Activated CD4-positive, CD25-positive, alpha-beta regulatory T cell treated with anti-CD3 and anti-CD28 coated beads, Interleukin-2, amount 50 U/mL, for 72 hours (primary cell): ENCODE data around the gene H2BK1.

Experiments
- DNase-seq: peaks from one replicate; pipeline ENCODE4 v3.0.0; 2021

The H2BK1 gene

GRCh38 chr7:151198945-151199848 is 11.1 kb downstream of the H2BK1 start:
- DNase-seq, result no peak

- DNase-seq, result no peak
Measured at GRCh38 chr7:151197932-151198331, 12.4 kb downstream of the H2BK1 start.

DNA sequence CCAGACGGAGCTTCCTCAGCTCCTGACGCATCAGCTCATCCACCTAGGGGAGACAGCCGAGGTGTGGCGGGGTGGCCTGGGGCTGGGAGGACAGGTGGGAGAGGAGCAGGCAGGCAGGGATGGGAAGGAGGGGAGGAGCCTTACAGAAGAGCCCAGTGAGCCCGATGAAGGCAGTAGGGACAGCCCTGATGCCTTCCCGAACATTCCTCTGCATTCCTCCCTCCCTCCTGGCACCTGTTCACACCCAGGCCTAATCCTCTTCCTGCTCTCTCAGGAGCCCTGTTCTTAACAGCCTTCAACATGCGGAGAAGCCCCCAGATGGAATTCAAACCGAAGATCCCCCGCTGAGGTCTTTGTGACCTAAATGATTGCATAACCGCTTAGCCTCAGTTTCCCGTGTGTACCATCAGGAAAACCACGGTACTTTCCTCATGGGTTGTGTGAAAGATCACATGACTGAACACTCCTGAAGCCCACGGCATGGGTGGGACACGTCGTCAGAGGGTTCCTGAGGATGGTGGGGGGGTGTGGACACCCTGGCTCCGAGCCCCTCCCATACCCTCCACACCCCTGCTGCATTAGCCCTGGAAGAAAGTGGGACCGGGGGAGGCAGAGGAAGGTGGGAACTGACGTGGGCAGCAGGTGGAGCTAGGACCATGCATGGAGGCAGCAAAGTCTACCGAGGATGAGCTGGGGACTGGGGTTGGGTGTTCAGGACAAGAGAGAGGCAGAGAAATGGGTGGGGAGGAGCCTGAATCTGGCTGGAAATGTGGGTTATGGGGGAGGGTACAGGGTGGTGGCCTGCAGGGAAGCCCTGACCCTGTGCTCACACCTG is 14.5 kb downstream of the H2BK1 start:
- no peak for DNase-seq

GRCh38 chr7:151194188-151194587 is 16.1 kb downstream of the H2BK1 start:
- DNase-seq, result no peak

GRCh38 chr7:151193203-151193978 is 16.9 kb downstream of the H2BK1 start:
- no peak for DNase-seq

- DNase-seq, result no peak
Measured at GRCh38 chr7:151192002-151192539, 18.2 kb downstream of the H2BK1 start.

DNA sequence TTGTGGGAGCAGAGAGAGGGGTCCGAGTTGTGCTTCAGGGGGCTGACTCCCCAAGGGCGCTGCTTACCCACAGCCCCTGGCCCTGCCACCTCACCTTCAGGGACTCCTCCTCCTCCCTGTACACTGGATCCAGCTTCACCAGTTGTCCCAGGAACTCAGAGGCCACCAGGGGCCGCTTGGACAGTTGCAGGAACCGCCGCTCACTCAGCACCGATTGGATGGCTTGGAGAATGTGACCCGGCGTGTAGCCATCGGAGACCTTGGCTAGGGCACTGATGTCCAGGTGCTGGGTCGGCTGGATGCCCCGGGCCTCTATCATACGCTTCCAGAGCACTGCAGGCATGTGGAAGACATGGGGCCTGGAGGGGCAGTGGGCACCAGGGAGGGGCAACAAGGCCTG is 18.7 kb downstream of the H2BK1 start:
- DNase-seq, result no peak

DNA sequence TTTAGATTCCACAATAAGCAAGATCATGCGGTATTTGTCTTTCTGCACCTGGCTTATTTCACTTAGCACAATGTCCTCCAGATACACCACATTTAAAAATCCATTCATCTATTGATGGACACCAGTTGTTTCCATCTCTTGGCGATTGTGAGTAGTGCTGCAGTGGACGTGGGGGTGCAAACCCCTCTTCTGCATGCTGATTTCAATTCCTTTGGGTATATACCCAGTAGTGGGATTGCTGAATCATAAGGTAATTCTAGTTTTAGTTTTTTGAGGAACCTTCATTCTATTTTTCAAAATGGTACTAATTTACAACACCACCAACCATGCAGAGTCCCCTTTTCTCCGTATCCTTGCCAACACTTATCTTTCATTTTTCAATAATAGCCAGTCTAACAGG is 21.2 kb downstream of the H2BK1 start:
- DNase-seq, result no peak

- DNase-seq, result no peak
Measured at GRCh38 chr7:151188252-151188542, 22.1 kb downstream of the H2BK1 start.

DNA sequence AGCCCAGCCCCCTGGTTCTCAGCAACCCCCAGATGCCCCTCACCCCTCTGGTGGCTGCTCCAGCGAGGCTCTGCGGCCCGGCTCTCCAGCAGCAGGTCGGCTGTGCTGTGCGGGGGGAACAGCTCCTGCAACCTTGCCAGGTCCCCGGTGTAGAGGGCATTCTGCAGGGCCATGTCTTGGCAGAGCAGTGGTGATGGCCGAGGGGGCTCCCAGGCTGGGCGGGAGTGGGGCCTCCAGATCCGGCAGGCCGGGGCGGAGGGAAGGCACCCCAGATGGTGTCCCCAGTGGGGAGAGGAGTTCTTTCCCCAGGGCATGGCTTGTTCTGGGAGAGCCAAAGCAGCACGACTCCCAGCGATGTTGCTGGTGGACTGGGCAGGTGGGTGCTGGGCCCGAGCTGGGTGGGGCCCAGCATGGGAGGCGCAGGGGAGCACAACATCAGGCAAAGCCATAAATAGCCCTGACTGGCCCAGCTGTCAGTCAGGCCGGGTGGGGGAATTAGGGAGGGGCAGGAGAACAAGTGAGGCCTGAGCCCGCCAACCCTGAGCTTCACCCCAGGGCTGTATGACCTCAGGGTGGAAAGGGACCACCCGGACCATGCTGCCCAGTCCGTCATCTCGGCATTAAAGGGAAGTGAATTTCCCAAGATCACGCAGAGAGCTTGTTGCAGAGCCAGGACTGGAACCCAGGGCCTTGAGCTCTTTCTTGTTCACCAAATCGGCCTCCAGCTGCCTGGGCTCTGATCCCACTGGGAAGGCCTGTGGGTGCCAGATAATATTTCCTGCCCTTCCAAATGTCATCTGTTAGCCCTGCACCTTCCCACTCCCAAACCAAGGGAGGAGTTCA is 22.7 kb downstream of the H2BK1 start:
- no peak for DNase-seq

DNA sequence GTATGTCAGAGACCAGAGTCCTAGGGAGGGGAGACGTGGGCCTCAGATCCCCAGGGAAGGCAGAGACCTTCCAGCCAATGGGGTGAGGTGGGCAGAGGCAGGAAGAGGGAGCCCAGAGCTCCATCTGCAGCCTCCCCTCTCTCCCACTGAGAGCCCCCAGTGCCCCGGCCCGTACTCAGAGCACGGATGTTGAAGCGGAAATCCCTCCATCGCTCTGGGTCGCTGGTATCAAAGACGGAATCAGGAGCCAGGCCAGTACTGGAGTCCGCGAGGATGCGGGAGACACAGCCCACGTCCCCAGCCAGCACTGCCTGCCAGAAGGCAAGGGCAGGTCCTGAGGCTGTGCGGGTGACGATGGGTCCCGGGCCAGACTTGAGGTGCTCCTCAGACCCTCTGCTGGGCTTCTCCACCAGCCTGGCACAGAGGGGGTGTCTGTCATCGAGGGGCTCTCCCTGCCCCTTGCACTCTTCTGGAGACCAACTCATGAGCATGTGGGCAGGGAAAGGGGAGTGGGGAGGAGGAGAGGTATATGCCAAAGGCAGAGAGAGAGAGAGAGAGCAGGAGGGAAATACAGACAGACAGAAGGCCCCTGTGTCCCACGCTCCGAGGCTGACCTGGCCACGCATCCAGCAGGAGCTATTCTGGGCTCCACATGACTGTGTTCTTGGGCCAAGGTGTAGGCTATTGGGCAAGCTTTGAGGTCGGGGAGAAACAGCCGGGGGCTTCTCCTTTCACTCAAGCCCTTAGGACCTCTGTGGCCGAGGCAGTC is 23.5 kb downstream of the H2BK1 start, which contains the start of gene ASB10:
ASB10 (minus strand) TSS at position 611 of the 769 bp plus-strand sequence; CDS start at position 491, 120 bp downstream.
- DNase-seq, result no peak

- no peak for DNase-seq
Measured at GRCh38 chr7:151185762-151186639, 24.3 kb downstream of the H2BK1 start.

DNA sequence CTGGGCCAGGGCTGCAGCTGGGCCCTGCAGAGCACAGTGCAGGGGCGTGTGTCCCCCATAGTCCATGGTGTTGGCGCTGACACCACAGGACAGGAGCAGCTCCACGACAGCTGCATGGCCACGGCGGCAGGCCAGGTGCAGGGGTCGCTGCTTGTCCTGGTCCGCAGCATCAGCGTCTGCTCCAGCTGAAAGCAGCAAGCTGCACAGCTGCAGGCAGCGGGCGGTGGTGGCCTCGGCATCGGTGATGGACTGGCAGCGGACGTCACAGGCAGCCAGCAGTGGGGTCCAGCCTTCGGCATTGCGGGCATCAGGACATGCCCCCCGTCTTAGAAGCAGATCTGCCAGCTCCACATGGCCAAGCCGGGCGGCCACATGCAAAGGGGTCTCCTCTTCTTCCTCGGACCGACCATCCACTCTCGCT is 29.3 kb downstream of the H2BK1 start:
- DNase-seq, result no peak

GRCh38 chr7:151179946-151180345 is 30.3 kb downstream of the H2BK1 start:
- no peak for DNase-seq

DNA sequence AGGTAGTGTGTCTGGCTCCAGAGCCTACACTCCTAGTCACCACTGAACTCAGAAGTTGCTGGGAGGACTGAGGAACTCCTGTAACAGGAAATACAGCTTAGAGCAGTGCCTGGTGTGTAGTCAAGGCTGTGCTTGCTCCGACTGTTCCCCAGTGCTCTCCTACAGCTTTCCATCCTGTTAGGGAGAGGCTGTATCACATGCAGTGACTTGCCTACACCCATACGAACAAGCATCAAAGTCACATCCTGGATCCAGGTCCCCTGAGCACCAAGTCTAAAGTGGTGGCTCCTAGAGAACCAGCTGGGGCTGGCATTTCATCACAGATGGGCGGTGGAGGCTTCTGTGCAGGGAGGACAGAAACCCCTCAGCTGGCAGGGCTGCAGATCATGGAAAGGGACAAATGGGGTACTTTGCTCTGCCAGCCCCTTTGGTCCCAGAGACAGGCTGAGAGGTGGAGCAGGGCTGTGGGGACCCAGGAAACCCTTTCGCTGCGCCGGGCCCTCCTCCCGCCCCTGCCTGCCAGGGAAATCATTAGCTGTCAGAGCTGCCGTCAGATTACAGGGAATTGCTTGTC is 30.9 kb downstream of the H2BK1 start:
- no peak for DNase-seq

DNA sequence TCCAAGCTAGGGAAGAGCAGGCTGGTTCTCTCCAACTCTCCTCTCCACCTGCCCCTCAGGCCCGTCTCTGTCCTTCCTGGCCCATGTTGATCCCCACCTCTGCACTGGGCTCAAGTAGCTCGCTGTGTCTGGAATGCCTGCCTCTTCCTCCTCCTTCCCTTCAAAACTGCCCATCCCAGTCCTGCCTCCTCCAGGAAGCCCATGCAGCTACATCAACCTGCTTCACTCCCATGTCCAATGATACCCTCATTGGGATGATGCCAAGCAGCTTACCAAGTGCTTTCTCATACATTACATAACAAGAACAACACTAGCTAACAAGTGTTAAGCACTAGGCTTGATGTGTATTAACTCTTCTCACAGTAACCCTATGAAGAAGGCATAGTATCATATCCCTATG is 31.5 kb downstream of the H2BK1 start:
- DNase-seq, result no peak

DNA sequence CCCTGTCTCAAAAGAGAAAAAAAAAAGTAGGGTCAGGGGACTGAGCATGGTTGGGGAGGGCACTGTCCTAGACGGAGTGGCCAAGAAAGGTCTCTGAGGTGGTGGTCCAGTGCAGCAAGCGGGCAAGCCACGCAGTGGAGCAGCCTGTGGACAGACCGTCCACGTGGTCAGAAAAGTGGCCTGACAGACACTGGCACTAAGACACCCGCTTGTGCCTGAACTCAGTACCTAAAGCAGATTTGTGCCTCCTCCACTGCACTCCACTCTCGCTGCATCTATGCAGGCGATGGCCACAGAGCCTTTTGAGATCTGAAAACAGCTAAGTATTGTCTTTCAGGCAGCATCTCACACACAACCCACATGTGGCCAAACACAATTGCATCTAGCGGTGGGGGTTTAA is 32.1 kb downstream of the H2BK1 start:
- no peak for DNase-seq

DNA sequence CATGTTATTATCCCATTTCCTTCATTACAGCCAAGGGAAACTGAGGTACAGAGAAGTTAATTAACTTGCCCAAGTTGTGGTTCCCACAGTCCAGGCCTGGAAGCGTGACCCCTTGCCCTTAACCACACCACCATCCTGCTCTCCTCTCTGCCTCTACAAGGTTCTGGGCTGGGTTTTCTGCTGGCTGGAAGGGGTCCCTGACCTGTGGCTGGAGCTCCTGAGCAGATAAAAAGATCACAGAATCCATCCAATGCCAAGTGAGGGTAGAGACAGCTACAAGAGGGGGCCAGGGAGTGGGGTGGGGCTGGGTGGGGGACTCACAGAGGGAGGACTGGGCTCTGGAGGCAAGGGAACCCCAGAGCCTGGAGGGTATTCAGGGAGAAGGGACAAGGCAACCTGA is 33.0 kb downstream of the H2BK1 start:
- DNase-seq, result no peak

DNA sequence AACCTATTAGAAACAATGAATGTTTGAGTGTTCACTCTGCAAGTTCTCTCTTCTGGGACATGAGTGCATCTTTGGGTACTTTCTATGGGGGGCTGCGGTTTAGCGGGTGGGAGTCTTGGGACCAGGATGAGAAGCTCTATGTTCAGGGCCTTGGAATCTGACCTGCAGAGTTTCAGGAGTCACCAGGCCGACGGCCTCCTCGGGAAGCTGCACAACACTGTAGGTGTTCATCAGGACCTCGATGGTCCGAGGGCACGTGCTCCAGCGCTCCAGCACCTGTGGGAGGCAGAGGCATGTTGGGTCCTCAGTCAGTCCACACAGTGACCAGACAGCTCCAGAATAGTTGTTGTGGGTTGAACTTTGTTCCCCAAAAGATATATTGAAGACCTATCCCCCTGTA is 33.9 kb downstream of the H2BK1 start:
- DNase-seq, result no peak

- no peak for DNase-seq
Measured at GRCh38 chr7:151175793-151176311, 34.4 kb downstream of the H2BK1 start.
